Stomach (tissue), 4 donors: ENCODE measurements around the gene SPDYE16.
"Not testable (repeated sequence)": the region's sequence is repeated elsewhere in the genome, so short reads cannot be mapped to it uniquely, and the experiment has no call there.

ENCODE experiments used
- EP300 ChIP-seq: sonication (generic); formaldehyde crosslinking; IDR thresholded peaks from one replicate; pipeline ENCODE4 v1.6.1; 2017; ENCODE audit warnings: antibody characterized with exemption
- POLR2A ChIP-seq, 4 donors: fragments of 450-650 bp; IDR thresholded peaks; one replicate each; pipeline ENCODE4 v1.6.1; 2016; ENCODE audit warnings: antibody characterized with exemption in 4 of 4, control low read depth in 2 of 4, mild to moderate bottlenecking in 1 of 4, moderate library complexity in 1 of 4
- POLR2AphosphoS5 ChIP-seq, 3 donors: sonication (generic); formaldehyde crosslinking; IDR thresholded peaks; one replicate each; pipeline ENCODE4 v1.6.1; 2016; ENCODE audit warnings: antibody characterized with exemption in 3 of 3
- TF ChIP-seq, protein P1 (sequence below), 7 experiments: fragments of 450-650 bp in 4 of 7; fragments of 200-600 bp in 3 of 7; sonication (generic) in 3 of 7; IDR thresholded peaks; one replicate each; pipeline ENCODE4 v1.5.1; 2016 to 2019; ENCODE audit warnings: antibody characterized with exemption in 7 of 7, control low read depth in 2 of 7, mild to moderate bottlenecking in 1 of 7

DNA sequence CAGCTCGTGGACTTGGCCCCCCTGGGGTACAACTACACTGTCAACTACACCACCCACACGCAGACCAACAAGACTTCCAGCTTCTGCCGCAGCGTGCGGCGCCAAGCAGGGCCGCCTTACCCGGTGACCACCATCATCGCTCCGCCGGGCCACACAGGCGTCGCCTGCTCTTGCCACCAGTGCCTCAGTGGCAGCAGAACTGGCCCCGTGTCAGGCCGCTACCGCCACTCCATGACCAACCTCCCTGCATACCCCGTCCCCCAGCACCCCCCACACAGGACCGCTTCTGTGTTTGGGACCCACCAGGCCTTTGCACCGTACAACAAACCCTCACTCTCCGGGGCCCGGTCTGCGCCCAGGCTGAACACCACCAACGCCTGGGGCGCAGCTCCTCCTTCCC, 60.4 kb downstream of the SPDYE16 start:
- TF ChIP-seq, protein P1, sequence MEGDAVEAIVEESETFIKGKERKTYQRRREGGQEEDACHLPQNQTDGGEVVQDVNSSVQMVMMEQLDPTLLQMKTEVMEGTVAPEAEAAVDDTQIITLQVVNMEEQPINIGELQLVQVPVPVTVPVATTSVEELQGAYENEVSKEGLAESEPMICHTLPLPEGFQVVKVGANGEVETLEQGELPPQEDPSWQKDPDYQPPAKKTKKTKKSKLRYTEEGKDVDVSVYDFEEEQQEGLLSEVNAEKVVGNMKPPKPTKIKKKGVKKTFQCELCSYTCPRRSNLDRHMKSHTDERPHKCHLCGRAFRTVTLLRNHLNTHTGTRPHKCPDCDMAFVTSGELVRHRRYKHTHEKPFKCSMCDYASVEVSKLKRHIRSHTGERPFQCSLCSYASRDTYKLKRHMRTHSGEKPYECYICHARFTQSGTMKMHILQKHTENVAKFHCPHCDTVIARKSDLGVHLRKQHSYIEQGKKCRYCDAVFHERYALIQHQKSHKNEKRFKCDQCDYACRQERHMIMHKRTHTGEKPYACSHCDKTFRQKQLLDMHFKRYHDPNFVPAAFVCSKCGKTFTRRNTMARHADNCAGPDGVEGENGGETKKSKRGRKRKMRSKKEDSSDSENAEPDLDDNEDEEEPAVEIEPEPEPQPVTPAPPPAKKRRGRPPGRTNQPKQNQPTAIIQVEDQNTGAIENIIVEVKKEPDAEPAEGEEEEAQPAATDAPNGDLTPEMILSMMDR (IDR thresholded peaks at IDR 0.05) = not testable (repeated sequence)
- TF ChIP-seq POLR2A (IDR thresholded peaks at IDR 0.05); POLR2AphosphoS5 (IDR thresholded peaks at IDR 0.05); EP300: not testable (repeated sequence)
